IMR-90 (cell line): Measurements from ENCODE around the gene ATP8B4. TPM values are rescaled to one million over a fixed set of nuclear protein-coding genes. Genes with fewer than 3 reads are reported as not detected.

Experiments
- ATAC-seq: fragments of 200-7000 bp; cut with Tn5 transposase; 2 replicates; pipeline ENCODE4 v1.9.1; 2020; ENCODE audit warnings: low read depth, mild to moderate bottlenecking, moderate library complexity
- BruUV-seq: library from RNA; stranded (reverse); fragments of 400-500 nt; replicated peaks from 2 replicates; lab custom pipeline; 2021; lab: Mats Ljungman, UMichigan
- CTCF ChIA-PET: fragments of 300-600 bp; formaldehyde crosslinking; extraction: SDS; loops from one replicate; lab custom pipeline; 2021; ENCODE audit warnings: antibody characterized with exemption; lab: Yijun Ruan, JAX
- POLR2A ChIA-PET: fragments of 300-600 bp; sonication (Branson Sonifier 250); formaldehyde crosslinking; loops from one replicate; lab custom pipeline; 2022; ENCODE audit warnings: antibody characterized with exemption; ENCODE audit not compliant: unreplicated experiment; lab: Charles Lee
- DNase-seq: peaks from one replicate; pipeline ENCODE4 v3.0.0; 2013
- H2AFZ ChIP-seq: replicated peaks from 2 replicates; pipeline ENCODE3; 2013; ENCODE audit warnings: low read length, mild to moderate bottlenecking; ENCODE audit not compliant: poor library complexity
- H2AK5ac ChIP-seq: 2 replicates; pipeline ENCODE4 v1.6.1; 2013; ENCODE audit warnings: low read depth, low read length, inconsistent platforms
- H2AK9ac ChIP-seq: replicated peaks from 2 replicates; pipeline ENCODE3; 2013; ENCODE audit warnings: mild to moderate bottlenecking, low read depth, low read length, moderate library complexity; ENCODE audit not compliant: poor library complexity
- H2BK120ac ChIP-seq: 2 replicates; pipeline ENCODE4 v1.6.1; 2013; ENCODE audit warnings: low read depth, low read length, inconsistent platforms
- H2BK15ac ChIP-seq: 3 replicates; pipeline ENCODE4 v1.6.1; 2013; ENCODE audit warnings: low read depth, low read length, inconsistent platforms
- H2BK20ac ChIP-seq: 2 replicates; pipeline ENCODE4 v1.6.1; 2013; ENCODE audit warnings: low read depth, mild to moderate bottlenecking, inconsistent platforms, low read length, moderate library complexity
- H2BK5ac ChIP-seq: 2 replicates; pipeline ENCODE4 v1.6.1; 2013; ENCODE audit warnings: mild to moderate bottlenecking, low read depth, low read length, inconsistent platforms; ENCODE audit not compliant: poor library complexity, severe bottlenecking
- H3K14ac ChIP-seq: replicated peaks from 2 replicates; pipeline ENCODE4 v1.6.1; 2013; ENCODE audit warnings: low read depth, low read length, inconsistent platforms
- H3K18ac ChIP-seq: 2 replicates; pipeline ENCODE4 v1.6.1; 2013; ENCODE audit warnings: low read depth, low read length, control low read depth
- H3K23ac ChIP-seq: 2 replicates; pipeline ENCODE4 v1.6.1; 2013; ENCODE audit warnings: low read depth, low read length, inconsistent platforms
- H3K27ac ChIP-seq: 2 replicates; pipeline ENCODE4 v1.5.1; 2013; ENCODE audit warnings: mild to moderate bottlenecking, control low read depth, low read length; ENCODE audit not compliant: insufficient read depth
- H3K27me3 ChIP-seq: 2 replicates; pipeline ENCODE4 v1.6.1; 2013; ENCODE audit warnings: low read length; ENCODE audit not compliant: control insufficient read depth, insufficient read depth
- H3K36me3 ChIP-seq: 2 replicates; pipeline ENCODE4 v1.6.1; 2013; ENCODE audit warnings: low read length, mixed read lengths; ENCODE audit not compliant: control insufficient read depth, insufficient read depth
- H3K4ac ChIP-seq: 2 replicates; pipeline ENCODE4 v1.6.1; 2013; ENCODE audit warnings: low read depth, low read length, inconsistent platforms
- H3K4me1 ChIP-seq: 2 replicates; pipeline ENCODE4 v1.6.1; 2013; ENCODE audit warnings: low read length, mixed read lengths; ENCODE audit not compliant: control insufficient read depth, insufficient read depth
- H3K4me2 ChIP-seq: 2 replicates; pipeline ENCODE4 v1.6.1; 2013; ENCODE audit warnings: low read depth, mild to moderate bottlenecking, control low read depth, low read length, moderate library complexity
- H3K4me3 ChIP-seq: 2 replicates; pipeline ENCODE4 v1.5.1; 2013; ENCODE audit warnings: low read depth, mild to moderate bottlenecking, control low read depth, low read length, moderate library complexity; ENCODE audit not compliant: insufficient read depth
- H3K56ac ChIP-seq: 2 replicates; pipeline ENCODE4 v1.6.1; 2013; ENCODE audit warnings: low read length, inconsistent platforms; ENCODE audit not compliant: insufficient read depth; ENCODE audit errors: extremely low read depth
- H3K79me1 ChIP-seq, 2 experiments: 2 replicates each; pipeline ENCODE4 v1.6.1; 2013; ENCODE audit warnings: low read length in 2 of 2, inconsistent platforms in 1 of 2, low read depth in 1 of 2
- H3K9ac ChIP-seq: 2 replicates; pipeline ENCODE4 v1.6.1; 2013; ENCODE audit warnings: low read depth, low read length, control low read depth
- H3K9me1 ChIP-seq: 2 replicates; pipeline ENCODE4 v1.6.1; 2013; ENCODE audit warnings: low read length, inconsistent platforms; ENCODE audit not compliant: insufficient read depth
- H3K9me3 ChIP-seq: 2 replicates; pipeline ENCODE4 v1.6.1; 2013; ENCODE audit warnings: low read length; ENCODE audit not compliant: control insufficient read depth, insufficient read depth
- H4K20me1 ChIP-seq: 2 replicates; pipeline ENCODE4 v1.6.1; 2013; ENCODE audit warnings: low read length, inconsistent platforms; ENCODE audit not compliant: insufficient read depth
- H4K5ac ChIP-seq: 2 replicates; pipeline ENCODE4 v1.6.1; 2013; ENCODE audit warnings: mild to moderate bottlenecking, low read depth, low read length, control low read depth
- H4K8ac ChIP-seq, 2 experiments: 2 replicates each; pipeline ENCODE4 v1.6.1; 2013; ENCODE audit warnings: low read depth in 2 of 2, low read length in 2 of 2, control low read depth in 1 of 2, inconsistent platforms in 1 of 2
- H4K91ac ChIP-seq: 2 replicates; pipeline ENCODE4 v1.6.1; 2013; ENCODE audit warnings: low read depth, low read length, inconsistent platforms; ENCODE audit not compliant: insufficient read depth
- CEBPB ChIP-seq: IDR thresholded peaks from 2 replicates; pipeline ENCODE4 v1.6.1; 2012; ENCODE audit warnings: low read depth, low read length, improper control_type of control experiment
- CTCF ChIP-seq: conservative IDR thresholded peaks from 2 replicates; pipeline ENCODE4 v1.5.1; 2012; ENCODE audit warnings: mild to moderate bottlenecking, low read depth, low read length, improper control_type of control experiment
- MAFK ChIP-seq: IDR thresholded peaks from 2 replicates; pipeline ENCODE4 v1.6.1; 2012; ENCODE audit warnings: low read depth, low read length, improper control_type of control experiment
- POLR2A ChIP-seq: IDR thresholded peaks from 2 replicates; pipeline ENCODE4 v1.6.1; 2012; ENCODE audit warnings: mild to moderate bottlenecking, low read depth, low read length
- RAD21 ChIP-seq: IDR thresholded peaks from 2 replicates; pipeline ENCODE4 v1.6.1; 2012; ENCODE audit warnings: low read length, improper control_type of control experiment
- WGBS, 2 experiments: methylation state at CpG; one replicate each; pipeline versions ENCODE4 v1.1.5 to v1.1.7; 2013; ENCODE audit warnings: missing lambda C conversion rate in 2 of 2; ENCODE audit not compliant: insufficient read length in 1 of 2; ENCODE audit errors: extremely low coverage in 2 of 2; 5-methylcytosine and 5-hydroxymethylcytosine counted together
- dilution Hi-C: fragments of 300-500 bp; cut with HindIII; formaldehyde crosslinking; loops from one replicate; pipeline ENCODE4 v1.14.3; 2018; ENCODE audit warnings: low sequenced_read_pairs; ENCODE audit not compliant: unreplicated experiment
- in situ Hi-C: fragments of 300-500 bp; cut with MboI; formaldehyde crosslinking; loops from 3 replicates; pipeline ENCODE4 v1.14.3; 2019; ENCODE audit warnings: low sequenced_read_pairs, inconsistent platforms, mixed read lengths
- intact Hi-C: fragments of 100-400 bp; cut with micrococcal nuclease; formaldehyde crosslinking; loops from 2 replicates; pipeline ENCODE4 v1.10.0; 2022
- polyA plus RNA-seq, 3 experiments: library from polyadenylated mRNA; depleted of rRNA; stranded (reverse); fragments of >200 nt; gene quantifications; 2 replicates each; pipeline ENCODE4 v1.2.3, GENCODE V29; 2012; ENCODE audit warnings: low replicate concordance in 1 of 3
- total RNA-seq: library from RNA; depleted of rRNA; stranded (reverse); fragments of >200 nt; gene quantifications from 2 replicates; pipeline ENCODE4 v1.2.3, GENCODE V29; 2012

The ATP8B4 gene
- total and polyA plus RNA-seq, 2 of the 4 experiments (the other 2 are of a cell fraction), result 0.12 to 0.54 TPM

DNA sequence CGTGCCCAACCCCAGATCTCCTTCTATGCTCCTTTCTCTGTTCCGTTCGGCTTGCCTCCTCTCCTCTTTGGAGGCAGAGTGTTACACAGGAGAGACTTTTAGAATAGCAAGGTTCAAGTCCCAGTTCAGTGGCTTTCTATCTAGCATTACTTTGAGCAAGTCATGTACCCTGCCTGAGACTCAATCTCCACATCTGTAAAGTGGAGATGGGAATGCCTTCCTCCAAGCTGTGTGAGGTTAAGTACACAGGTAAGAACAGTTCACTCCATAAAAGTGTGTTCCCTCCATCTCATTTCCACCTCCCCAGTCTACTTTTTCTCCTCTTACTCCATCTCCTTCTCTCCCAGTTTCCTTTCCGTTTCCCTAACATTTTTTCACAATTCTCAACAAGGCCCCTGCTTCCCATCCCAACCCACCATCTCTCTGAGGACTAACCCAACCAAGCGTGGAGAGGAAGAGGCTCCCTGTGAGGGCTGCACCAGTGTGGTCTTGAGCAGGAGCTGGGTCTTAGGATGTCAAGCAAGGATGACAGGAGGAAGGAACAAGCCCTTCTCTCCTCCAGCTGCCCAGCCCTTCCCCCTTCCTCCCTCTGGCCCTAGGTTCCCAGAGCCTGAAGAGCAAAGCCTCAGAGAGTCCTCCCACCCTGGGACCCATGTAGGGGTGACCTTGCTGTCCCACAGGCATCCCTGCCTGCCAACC lies 6.4 kb downstream of the ATP8B4 start:
- POLR2A ChIA-PET, result no interaction called here
- BruUV-seq, result no TSS peak
- WGBS, 2 experiments, result no CpG with 5 or more reads among the region's 5 CpGs

More for the DNA sequence above, 6.4 kb downstream of the ATP8B4 start:
- H4K8ac ChIP-seq, result no peak overlapping the region
- no peak overlapping the region for H3K4ac ChIP-seq
- H3K4me2 ChIP-seq, result no peak overlapping the region
- DNase-seq, result no peak
- no peak overlapping the region for H4K5ac ChIP-seq
- dilution Hi-C loops, result no loop called here
- TF ChIP-seq MAFK (no peak), CEBPB (no peak), RAD21 (no peak), POLR2A (no peak), CTCF (no peak)
- H3K79me1 ChIP-seq, result no peaks in the 10 kb centered on the region
- no peaks in the 10 kb centered on the region for H3K4me1 ChIP-seq
- no peak overlapping the region for H2BK5ac ChIP-seq
- no peaks in the 10 kb centered on the region for H3K9me1 ChIP-seq
- H3K56ac ChIP-seq, result no peak overlapping the region
- intact Hi-C loops, result no loop called here
- no peak for ATAC-seq
- no peaks in the 10 kb centered on the region for H3K27me3 ChIP-seq
- H4K20me1 ChIP-seq, result no peaks in the 10 kb centered on the region
- in situ Hi-C loops, result no loop called here
- no peak overlapping the region for H3K4me3 ChIP-seq
- H2AK5ac ChIP-seq, result no peak overlapping the region
- no peak overlapping the region for H2BK120ac ChIP-seq
- H3K9ac ChIP-seq, result no peak overlapping the region
- no peak overlapping the region for H3K14ac ChIP-seq
- H3K36me3 ChIP-seq, result no peaks in the 10 kb centered on the region
- H3K9me3 ChIP-seq, result no peaks in the 10 kb centered on the region
- no peak overlapping the region for H2AFZ ChIP-seq
- no peak overlapping the region for H2AK9ac ChIP-seq
- no peak overlapping the region for H3K23ac ChIP-seq
- no peak overlapping the region for H3K18ac ChIP-seq
- no peak overlapping the region for H2BK15ac ChIP-seq
- no peak overlapping the region for H3K27ac ChIP-seq
- CTCF ChIA-PET, result no interaction called here
- no peak overlapping the region for H4K91ac ChIP-seq
- H2BK20ac ChIP-seq, result no peak overlapping the region
